H1 (cell line): ENCODE results near the gene ANKRD12. TPM values are rescaled to one million over a fixed set of nuclear protein-coding genes. Genes with fewer than 3 reads are reported as not detected.

Experiments
- CTCF ChIA-PET: fragments of 300-600 bp; sonication (Branson Sonifier 250); formaldehyde crosslinking; loops from one replicate; lab custom pipeline; 2021; ENCODE audit not compliant: partially characterized antibody; lab: Charles Lee
- POLR2A ChIA-PET: fragments of 300-600 bp; sonication (Branson Sonifier 250); formaldehyde crosslinking; loops from one replicate; lab custom pipeline; 2021; ENCODE audit warnings: inconsistent platforms; ENCODE audit not compliant: partially characterized antibody; lab: Charles Lee
- DNase-seq, 2 experiments: peaks; one replicate each; pipeline versions ENCODE4 v3.0.0 to v3.0.0-alpha.2; 2010 to 2022; ENCODE audit warnings: low spot score in 2 of 2, low read depth in 1 of 2, mixed read lengths in 1 of 2
- FAIRE-seq: peaks from 2 replicates; lab custom pipeline; 2011; peaks lifted over from hg19 to GRCh38; lab: Jason Lieb, UNC
- H2AFZ ChIP-seq: 2 replicates; pipeline ENCODE4 v1.8.1; 2012; ENCODE audit warnings: low read length, inconsistent platforms
- H2AK5ac ChIP-seq: 2 replicates; pipeline ENCODE4 v1.6.1; 2013; ENCODE audit warnings: low read depth, low read length
- H2BK120ac ChIP-seq: replicated peaks from 2 replicates; pipeline ENCODE3; 2013; ENCODE audit warnings: low read depth, low read length, inconsistent platforms
- H2BK12ac ChIP-seq: 2 replicates; pipeline ENCODE4 v1.6.1; 2013; ENCODE audit warnings: low read depth, low read length
- H2BK15ac ChIP-seq: 2 replicates; pipeline ENCODE4 v1.6.1; 2013; ENCODE audit warnings: low read length
- H2BK20ac ChIP-seq: 2 replicates; pipeline ENCODE4 v1.6.1; 2013; ENCODE audit warnings: low read length
- H2BK5ac ChIP-seq: 2 replicates; pipeline ENCODE4 v1.6.1; 2013; ENCODE audit warnings: low read depth, low read length
- H3K14ac ChIP-seq: 2 replicates; pipeline ENCODE4 v1.6.1; 2013; ENCODE audit warnings: inconsistent platforms; ENCODE audit not compliant: insufficient read length
- H3K18ac ChIP-seq: 2 replicates; pipeline ENCODE4 v1.6.1; 2013; ENCODE audit warnings: low read length; ENCODE audit errors: extremely low read depth
- H3K23ac ChIP-seq: 2 replicates; pipeline ENCODE4 v1.6.1; 2013; ENCODE audit warnings: inconsistent platforms; ENCODE audit not compliant: insufficient read length
- H3K23me2 ChIP-seq: 2 replicates; pipeline ENCODE4 v1.6.1; 2013; ENCODE audit warnings: low read depth, low read length
- H3K27ac ChIP-seq: 2 replicates; pipeline ENCODE4 v1.6.1; 2011; ENCODE audit warnings: low read depth, low read length, inconsistent platforms
- H3K27me3 ChIP-seq, 4 experiments: replicated peaks in 1 of 4; 1 replicate in 1 of 4; 2 replicates in 3 of 4; pipeline versions ENCODE4 v1.6.1 to v1.8.1; 2011 to 2013; ENCODE audit warnings: low read length in 3 of 4, mild to moderate bottlenecking in 3 of 4, inconsistent platforms in 2 of 4, mixed read lengths in 2 of 4, moderate library complexity in 1 of 4; ENCODE audit not compliant: control insufficient read depth in 3 of 4, insufficient read depth in 3 of 4; ENCODE audit errors: extremely low read depth in 1 of 4
- H3K36me3 ChIP-seq, 4 experiments: 2 replicates each; pipeline versions ENCODE4 v1.6.1 to v1.8.1; 2011 to 2013; ENCODE audit warnings: mild to moderate bottlenecking in 4 of 4, low read length in 3 of 4, moderate library complexity in 2 of 4, control low read depth in 1 of 4, inconsistent platforms in 1 of 4; ENCODE audit not compliant: insufficient read depth in 4 of 4, control insufficient read depth in 2 of 4
- H3K4ac ChIP-seq: replicated peaks from 2 replicates; pipeline ENCODE3; 2013; ENCODE audit warnings: low read length, low read depth, mixed read lengths, inconsistent platforms; ENCODE audit not compliant: insufficient read length
- H3K4me1 ChIP-seq, 4 experiments: replicated peaks in 1 of 4; 1 replicate in 1 of 4; 2 replicates in 3 of 4; pipeline versions ENCODE4 v1.6.1 to v1.8.1; 2011 to 2013; ENCODE audit warnings: low read length in 3 of 4, inconsistent platforms in 2 of 4, mixed read lengths in 1 of 4; ENCODE audit not compliant: insufficient read depth in 4 of 4, control insufficient read depth in 3 of 4
- H3K4me2 ChIP-seq, 2 experiments: 2 replicates each; pipeline versions ENCODE4 v1.6.1 to v1.8.1; 2011 to 2013; ENCODE audit warnings: low read depth in 2 of 2, low read length in 2 of 2, control low read depth in 1 of 2, inconsistent platforms in 1 of 2, mild to moderate bottlenecking in 1 of 2; ENCODE audit not compliant: insufficient read depth in 1 of 2
- H3K4me3 ChIP-seq, 4 experiments: fragments of 200-600, 300-600 bp in 1 of 4; sonication (generic), shearing (Covaris generic), sonication (Bioruptor Twin) in 1 of 4; 2 replicates each; pipeline versions ENCODE4 v1.5.1 to v1.8.1; 2011 to 2016; ENCODE audit warnings: low read length in 4 of 4, low read depth in 3 of 4, control low read depth in 2 of 4, inconsistent platforms in 2 of 4, mild to moderate bottlenecking in 2 of 4, mixed read lengths in 1 of 4, moderate library complexity in 1 of 4; ENCODE audit not compliant: insufficient read depth in 2 of 4; ENCODE audit errors: extremely low read depth in 1 of 4
- H3K56ac ChIP-seq: replicated peaks from 2 replicates; pipeline ENCODE3; 2013; ENCODE audit warnings: low read depth, mild to moderate bottlenecking, mixed read lengths, low read length, inconsistent platforms; ENCODE audit not compliant: insufficient read length
- H3K79me1 ChIP-seq: 2 replicates; pipeline ENCODE4 v1.6.1; 2013; ENCODE audit warnings: low read depth, low read length, control low read depth
- H3K79me2 ChIP-seq, 2 experiments: 2 replicates each; pipeline versions ENCODE4 v1.6.1 to v1.8.1; 2012 to 2013; ENCODE audit warnings: low read length in 2 of 2, mild to moderate bottlenecking in 2 of 2, inconsistent platforms in 1 of 2; ENCODE audit not compliant: insufficient read depth in 2 of 2, control insufficient read depth in 1 of 2
- H3K9ac ChIP-seq, 4 experiments: replicated peaks in 1 of 4; 1 replicate in 1 of 4; 2 replicates in 3 of 4; pipeline versions ENCODE4 v1.6.1 to v1.8.1; 2011 to 2013; ENCODE audit warnings: low read depth in 3 of 4, low read length in 3 of 4, control low read depth in 2 of 4, mild to moderate bottlenecking in 2 of 4, moderate library complexity in 2 of 4, inconsistent platforms in 1 of 4; ENCODE audit errors: extremely low read depth in 1 of 4
- H3K9me3 ChIP-seq, 2 experiments: 2 replicates each; pipeline versions ENCODE4 v1.6.1 to v1.8.1; 2012 to 2013; ENCODE audit warnings: mild to moderate bottlenecking in 2 of 2, moderate library complexity in 2 of 2, control low read depth in 1 of 2, inconsistent platforms in 1 of 2, low read depth in 1 of 2, low read length in 1 of 2, mixed read lengths in 1 of 2; ENCODE audit not compliant: insufficient read depth in 2 of 2
- H4K20me1 ChIP-seq, 2 experiments: replicated peaks in 1 of 2; 2 replicates each; pipeline versions ENCODE3 to v1.8.1; 2011 to 2013; ENCODE audit warnings: inconsistent platforms in 2 of 2, low read length in 2 of 2, mild to moderate bottlenecking in 1 of 2; ENCODE audit not compliant: insufficient read depth in 2 of 2, control insufficient read depth in 1 of 2
- H4K5ac ChIP-seq: 2 replicates; pipeline ENCODE4 v1.6.1; 2013; ENCODE audit warnings: low read length, low read depth, mixed read lengths, inconsistent platforms; ENCODE audit not compliant: insufficient read length
- H4K8ac ChIP-seq: 2 replicates; pipeline ENCODE4 v1.8.0; 2013; ENCODE audit warnings: mild to moderate bottlenecking, moderate library complexity, low read length, inconsistent platforms; ENCODE audit not compliant: insufficient read depth; ENCODE audit errors: extremely low read depth
- H4K91ac ChIP-seq: replicated peaks from 2 replicates; pipeline ENCODE3; 2013; ENCODE audit warnings: low read length, mixed read lengths, inconsistent platforms; ENCODE audit not compliant: insufficient read length
- ASH2L ChIP-seq: fragments of 200-600, 300-600 bp; sonication (generic); IDR thresholded peaks from one replicate; pipeline ENCODE4 v1.7.1; 2017; ENCODE audit warnings: low read length
- BRCA1 ChIP-seq: IDR thresholded peaks from 2 replicates; pipeline ENCODE4 v1.6.1; 2012; ENCODE audit warnings: low read depth, low read length, improper control_type of control experiment
- CEBPB ChIP-seq: IDR thresholded peaks from 2 replicates; pipeline ENCODE4 v1.6.1; 2012; ENCODE audit warnings: low read depth, low read length
- HDAC6 ChIP-seq: IDR thresholded peaks from one replicate; pipeline ENCODE4 v1.7.1; 2012; ENCODE audit warnings: low read depth, mild to moderate bottlenecking, inconsistent platforms, low read length, moderate library complexity
- JUN ChIP-seq: IDR thresholded peaks from 2 replicates; pipeline ENCODE4 v1.6.1; 2011; ENCODE audit warnings: low read depth, mild to moderate bottlenecking, improper control_type of control experiment, low read length
- SIN3A ChIP-seq, 2 experiments: IDR thresholded peaks in 1 of 2; conservative IDR thresholded peaks in 1 of 2; 2 replicates each; pipeline ENCODE4 v1.6.1; 2011 to 2012; ENCODE audit warnings: low read length in 2 of 2, improper control_type of control experiment in 1 of 2, low read depth in 1 of 2, mild to moderate bottlenecking in 1 of 2
- SIRT6 ChIP-seq: IDR thresholded peaks from one replicate; pipeline ENCODE4 v1.7.1; 2012; ENCODE audit warnings: low read length, inconsistent platforms
- TBP ChIP-seq: IDR thresholded peaks from 2 replicates; pipeline ENCODE4 v1.6.1; 2011; ENCODE audit warnings: low read depth, low read length, improper control_type of control experiment
- WGBS, 2 experiments: shearing (Covaris generic) in 1 of 2; methylation state at CpG; one replicate each; pipeline versions ENCODE4 v1.1.6 to v1.1.7; 2013 to 2015; ENCODE audit warnings: low lambda C conversion rate in 2 of 2, mixed read lengths in 2 of 2, inconsistent platforms in 1 of 2, low coverage in 1 of 2, missing lambda C conversion rate in 1 of 2; ENCODE audit not compliant: insufficient replicate concordance in 2 of 2, insufficient coverage in 1 of 2, insufficient read length in 1 of 2; ENCODE audit errors: extremely low coverage in 1 of 2, missing lambda C conversion rate in 1 of 2; 5-methylcytosine and 5-hydroxymethylcytosine counted together
- long read RNA-seq, 2 experiments: library from RNA in 1 of 2; library from capped mRNA in 1 of 2; stranded (forward); transcript quantifications; one replicate each; pipeline ENCODE4 v2.0.0, GENCODE V29; 2021; ENCODE audit warnings: inconsistent platforms in 1 of 2
- polyA minus RNA-seq, 3 experiments: library from RNA; depleted of rRNA, polyadenylated mRNA; stranded (reverse); fragments of >200 nt; gene quantifications; 1 replicate in 2 of 3; 2 replicates in 1 of 3; pipeline ENCODE4 v1.2.3, GENCODE V29; 2011
- polyA plus RNA-seq, 7 experiments: library from polyadenylated mRNA; depleted of rRNA in 3 of 7; stranded (reverse) in 5 of 7; unstranded in 2 of 7; fragments of >200 nt in 5 of 7; fragments of 200-250 nt in 2 of 7; gene quantifications; 1 replicate in 5 of 7; 2 replicates in 1 of 7; 4 replicates in 1 of 7; pipeline versions ENCODE4 v1.2.1 to v1.2.3, GENCODE V29; 2011 to 2013; ENCODE audit warnings: missing spikeins in 2 of 7, mixed read lengths in 2 of 7
- total RNA-seq: library from RNA; stranded (reverse); fragmentation: NEBNext Ultra II Directional; extraction: Animal tissue kit (Norgen Biotek cat#: 25700); gene quantifications from 2 replicates; pipeline ENCODE4 v1.2.1, GENCODE V29; 2021

Gene ANKRD12
- total RNA-seq (37.9 and 40.9 TPM in 2 replicates), polyA plus RNA-seq (2011; rRNA removed) (1.4 and 2.6 TPM in 2 replicates), polyA minus RNA-seq (2011; rRNA and poly(A)+ RNA removed) (24.3 and 43.6 TPM in 2 replicates)
- polyA plus RNA-seq (2011; cell fraction: cytosol; rRNA removed), result 3.1 TPM
- polyA plus RNA-seq (2011; cell fraction: nucleus; rRNA removed), result 9.2 TPM
- polyA plus RNA-seq (2012, experiment 1 of 2), result 18.2 to 38.9 TPM (median 21.3 TPM) in 4 replicates
- 0.63 TPM for polyA plus RNA-seq (2012, experiment 2 of 2)
- 94.4 TPM for polyA plus RNA-seq (2013, experiment 1 of 2)
- 76.3 TPM for polyA plus RNA-seq (2013, experiment 2 of 2)
- polyA minus RNA-seq (2011; cell fraction: cytosol; rRNA and poly(A)+ RNA removed), result 33.2 TPM
- polyA minus RNA-seq (2011; cell fraction: nucleus; rRNA and poly(A)+ RNA removed), result 97.3 TPM
- long read RNA-seq, experiment 1, partial matches to known transcripts, result 1 of 5 reads
- long read RNA-seq, experiment 1, other reads (novel, unspliced or antisense), result 4 of 5 reads
- long read RNA-seq, experiment 2, partial matches to known transcripts, result 15 of 39 reads
- long read RNA-seq, experiment 2, other reads (novel, unspliced or antisense), result 24 of 39 reads

DNA sequence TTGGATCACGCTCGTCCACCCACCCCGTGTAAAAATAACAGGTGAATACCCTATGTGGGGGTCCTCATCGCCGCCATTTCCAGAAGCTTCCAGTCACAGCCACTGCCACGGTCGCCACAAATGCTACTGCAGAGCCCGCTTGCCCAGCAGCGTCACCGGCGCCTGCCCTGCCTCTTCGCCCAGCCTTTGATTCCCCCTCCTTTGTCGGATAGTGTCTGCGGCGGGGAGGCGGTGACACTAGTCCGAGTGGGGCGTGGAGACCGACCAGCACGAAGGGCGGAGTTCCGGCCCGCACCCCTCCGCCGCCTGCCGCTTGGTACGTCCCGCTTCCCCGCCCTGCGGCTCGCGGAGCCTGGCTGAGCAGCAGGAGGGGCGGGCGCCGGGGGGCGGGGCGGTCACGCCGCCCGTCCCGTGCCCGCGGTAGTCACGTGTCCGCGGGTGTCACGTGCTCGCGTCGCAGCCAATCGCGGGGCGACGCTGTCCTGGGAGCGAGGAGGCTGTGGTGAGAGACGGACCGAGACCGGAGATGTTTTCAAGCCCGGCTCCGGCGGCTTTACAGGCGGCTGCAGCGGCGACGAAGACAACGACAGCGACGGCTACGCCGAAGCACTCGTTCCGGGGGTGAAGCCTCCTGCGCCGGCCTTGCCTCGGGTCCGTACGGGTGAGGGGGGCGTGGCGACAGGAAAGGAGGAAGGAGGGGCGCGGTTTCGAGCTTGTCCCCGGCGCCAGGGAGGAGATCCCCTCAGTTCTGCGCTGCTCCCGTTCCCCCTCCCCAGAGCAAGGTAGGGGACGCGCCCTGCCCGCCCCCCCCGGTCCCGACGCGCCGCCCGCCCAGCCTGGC, at the start of gene ANKRD12:
TSS of gene ANKRD12 (plus strand) at position 467 of the 841 bp plus-strand sequence. CDS start 45,652 bp downstream, outside the sequence.
- FAIRE-seq (no peak), DNase-seq (peak; percentile 88 to 95)
- Histone ChIP-seq H3K79me1 (peaks cover 4% of the 10 kb centered on the region; the same call in 1 of the 2 replicates), H4K5ac (peak within 1 kb of the TSS; percentile 99), H3K27ac (peak within 1 kb of the TSS; percentile 92), H3K9me3 (no peaks in the 10 kb centered on the region), H3K14ac (no peak within 1 kb of the TSS), H3K4me3 (peak within 1 kb of the TSS; percentile 79 to 95 (median 85)), H3K56ac (peak within 1 kb of the TSS; percentile 99), H2BK12ac (peak within 1 kb of the TSS; percentile 65; the same call in 1 of the 2 replicates), H3K23ac (peak within 1 kb of the TSS; percentile 18), H3K4me2 (peak within 1 kb of the TSS; percentile 88 to 93), H3K27me3 (no peaks in the 10 kb centered on the region), H2BK20ac (0 out of 2 replicates have a peak within 1 kb of the TSS, but pooled peaks have one; percentile 43), H3K36me3 (peaks cover 2 to 35% (median 8%) of the 10 kb centered on the region in 4 experiments; a peak in 4 of 8 replicates), H2BK5ac (peak within 1 kb of the TSS; percentile 98), H3K4me1 (peaks cover 0 to 3% (median 1%) of the 10 kb centered on the region in 4 experiments; a peak in 2 of 7 replicates), H2BK120ac (peak within 1 kb of the TSS; percentile 64), H2AFZ (peak within 1 kb of the TSS; percentile 94), H3K23me2 (peaks cover 8% of the 10 kb centered on the region), H3K18ac (peak within 1 kb of the TSS; percentile 99), H3K79me2 (peaks cover 7 to 44% of the 10 kb centered on the region in 2 experiments), H4K91ac (peak within 1 kb of the TSS; percentile 98), H3K9ac (peak within 1 kb of the TSS; percentile 77 to 91 (median 87)), H4K20me1 (peaks cover 0 to 9% of the 10 kb centered on the region in 2 experiments), H4K8ac (peak within 1 kb of the TSS; percentile 93), H2AK5ac (0 out of 2 replicates have a peak within 1 kb of the TSS, but pooled peaks have one; percentile 56), H2BK15ac (peak within 1 kb of the TSS; percentile 83; the same call in 1 of the 2 replicates), H3K4ac (peak within 1 kb of the TSS; percentile 60)
- ChIA-PET POLR2A (interaction anchor here (0.9 to 4.4 kb wide), 15 partner anchors 10 to 466 kb away, joined by 3 to 44 read pairs (median 6); partner anchors contain the start of genes NDUFV2 and TWSG1), CTCF (interaction anchor here (1.2 to 1.5 kb wide), 2 partner anchors 10 to 102 kb away, joined by 3 to 6 read pairs; no protein-coding TSS in a partner anchor)
- 3% methylated on average over 43 of the region's 95 CpGs; no CpG with 5 or more reads in 1 of the 2 experiments for WGBS, 2 experiments
- TF ChIP-seq HDAC6 (no peak), CEBPB (no peak), ASH2L (peak; percentile 82), SIN3A (conservative IDR thresholded peaks at IDR 0.05 in 1 of 2, IDR thresholded peaks at IDR 0.05 in 1 of 2; ENCODE audit: low read depth in 1 of 2, low read length in 2 of 2) (peak in 1 of 2 experiments; percentile 81; a peak in 3 of 4 replicates), SIRT6 (no peak), BRCA1 (no peak), TBP (no peak; the same call in 1 of the 2 replicates), JUN (no peak)
